Endothelial cell of umbilical vein (primary cell): Measurements from ENCODE around the gene PTPRE. TPM values are rescaled to one million over a fixed set of nuclear protein-coding genes. Genes with fewer than 3 reads are reported as not detected.

Experiments used
- BruUV-seq: library from RNA; stranded (reverse); fragments of 400-500 nt; replicated peaks from 2 replicates; lab custom pipeline; 2021; lab: Mats Ljungman, UMichigan
- CTCF ChIA-PET: fragments of 300-600, 350-600 bp; sonication (Branson Sonifier 250); formaldehyde crosslinking; loops from one replicate; lab custom pipeline; 2021; ENCODE audit warnings: antibody characterized with exemption, inconsistent platforms; lab: Charles Lee
- POLR2A ChIA-PET: fragments of 300-600, 350-600 bp; sonication (Branson Sonifier 250); formaldehyde crosslinking; loops from one replicate; lab custom pipeline; 2021; ENCODE audit warnings: antibody characterized with exemption, inconsistent platforms; lab: Charles Lee
- DNase-seq: peaks from one replicate; pipeline ENCODE4 v3.0.0-alpha.2; 2011; ENCODE audit warnings: low read depth, low spot score
- FAIRE-seq: peaks from 2 replicates; lab custom pipeline; 2011; peaks lifted over from hg19 to GRCh38; lab: Jason Lieb, UNC
- H2AFZ ChIP-seq: 2 replicates; pipeline ENCODE4 v1.6.0; 2012; ENCODE audit warnings: low read depth, low read length, control low read depth, inconsistent platforms
- H3K27ac ChIP-seq: 2 replicates; pipeline ENCODE4 v1.5.1; 2011; ENCODE audit warnings: low read depth, mild to moderate bottlenecking, control low read depth, low read length, moderate library complexity; ENCODE audit not compliant: insufficient read depth
- H3K27me3 ChIP-seq, 2 experiments: 2 replicates each; pipeline versions ENCODE4 v1.6.0 to v1.6.1; 2011; ENCODE audit warnings: low read length in 2 of 2, mixed read lengths in 1 of 2; ENCODE audit not compliant: control insufficient read depth in 2 of 2, insufficient read depth in 2 of 2
- H3K36me3 ChIP-seq, 2 experiments: 2 replicates in 1 of 2; 3 replicates in 1 of 2; pipeline ENCODE4 v1.5.1; 2011; ENCODE audit warnings: low read length in 2 of 2, mild to moderate bottlenecking in 1 of 2, moderate library complexity in 1 of 2; ENCODE audit not compliant: control insufficient read depth in 2 of 2, insufficient read depth in 2 of 2; ENCODE audit errors: extremely low read depth in 1 of 2
- H3K4me1 ChIP-seq: 3 replicates; pipeline ENCODE4 v1.5.1; 2011; ENCODE audit warnings: mild to moderate bottlenecking, low read length; ENCODE audit not compliant: control insufficient read depth, insufficient read depth; ENCODE audit errors: extremely low read depth
- H3K4me2 ChIP-seq: 2 replicates; pipeline ENCODE4 v1.6.1; 2011; ENCODE audit warnings: low read length, control low read depth, mixed read lengths; ENCODE audit not compliant: insufficient read depth
- H3K4me3 ChIP-seq, 3 experiments: fragments of 200-600 bp in 1 of 3; sonication (generic), shearing (Covaris generic) in 1 of 3; replicated peaks in 1 of 3; 2 replicates each; pipeline ENCODE4 v1.5.1; 2011 to 2016; ENCODE audit warnings: control low read depth in 3 of 3, low read length in 3 of 3, mild to moderate bottlenecking in 2 of 3, inconsistent platforms in 1 of 3, low read depth in 1 of 3, moderate library complexity in 1 of 3; ENCODE audit not compliant: insufficient read depth in 1 of 3
- H3K79me2 ChIP-seq: 2 replicates; pipeline ENCODE4 v1.6.0; 2012; ENCODE audit warnings: low read length, inconsistent platforms; ENCODE audit not compliant: control insufficient read depth, insufficient read depth
- H3K9ac ChIP-seq: replicated peaks from 2 replicates; pipeline ENCODE3; 2011; ENCODE audit warnings: low read length, control low read depth; ENCODE audit not compliant: insufficient read depth; ENCODE audit errors: extremely low read depth
- H3K9me1 ChIP-seq: replicated peaks from 3 replicates; pipeline ENCODE4 v1.6.0; 2011; ENCODE audit warnings: mild to moderate bottlenecking, low read length; ENCODE audit not compliant: control insufficient read depth, insufficient read depth; ENCODE audit errors: extremely low read depth
- H3K9me3 ChIP-seq: replicated peaks from 2 replicates; pipeline ENCODE4 v1.5.1; 2012; ENCODE audit warnings: low read length, inconsistent platforms; ENCODE audit not compliant: control insufficient read depth, insufficient read depth
- H4K20me1 ChIP-seq: replicated peaks from 2 replicates; pipeline ENCODE3; 2011; ENCODE audit warnings: mild to moderate bottlenecking, low read length; ENCODE audit not compliant: control insufficient read depth, insufficient read depth; ENCODE audit errors: extremely low read depth
- CTCF ChIP-seq, 2 donors: IDR thresholded peaks; 1 replicate in 1 of 2; 2 replicates in 1 of 2; pipeline ENCODE4 v1.5.1; 2011; ENCODE audit warnings: low read length in 2 of 2, mild to moderate bottlenecking in 2 of 2, moderate library complexity in 2 of 2, control low read depth in 1 of 2, inconsistent platforms in 1 of 2, low read depth in 1 of 2; ENCODE audit not compliant: insufficient read depth in 1 of 2; ENCODE audit errors: extremely low read depth in 1 of 2
- EZH2 ChIP-seq: IDR thresholded peaks from 2 replicates; pipeline ENCODE4 v1.6.1; 2012; ENCODE audit warnings: borderline replicate concordance, low read depth, mild to moderate bottlenecking, moderate library complexity, low read length, inconsistent platforms; ENCODE audit not compliant: severe bottlenecking
- FOS ChIP-seq: IDR thresholded peaks from 2 replicates; pipeline ENCODE4 v1.6.1; 2011; ENCODE audit warnings: mild to moderate bottlenecking, low read length, moderate library complexity, borderline replicate concordance; ENCODE audit not compliant: insufficient read depth
- MYC ChIP-seq: IDR thresholded peaks from one replicate; pipeline ENCODE4 v1.6.1; 2011; ENCODE audit warnings: mild to moderate bottlenecking, low read depth, low read length
- POLR2AphosphoS5 ChIP-seq: IDR thresholded peaks from 2 replicates; pipeline ENCODE4 v1.6.1; 2012; ENCODE audit warnings: low read depth, mild to moderate bottlenecking, control low read depth, low read length, moderate library complexity; ENCODE audit not compliant: insufficient read depth
- dilution Hi-C: fragments of 300-500 bp; cut with MboI; formaldehyde crosslinking; loops from one replicate; pipeline ENCODE4 v1.15.0; 2019; ENCODE audit warnings: low sequenced_read_pairs; ENCODE audit not compliant: extremely low pct_ligation_motif_present
- intact Hi-C: fragments of 100-400 bp; cut with micrococcal nuclease; formaldehyde crosslinking; loops from one replicate; pipeline ENCODE4 v1.10.0; 2022
- polyA plus RNA-seq, 4 experiments: library from polyadenylated mRNA; depleted of rRNA in 3 of 4; stranded (reverse) in 3 of 4; unstranded in 1 of 4; fragments of >200 nt; gene quantifications; 2 replicates each; pipeline versions ENCODE4 v1.2.1 to v1.2.3, GENCODE V29; 2011 to 2012; ENCODE audit warnings: missing spikeins in 1 of 4
- total RNA-seq: library from RNA; stranded (reverse); gene quantifications from 2 replicates; pipeline ENCODE4 v1.2.3, GENCODE V29; 2021

PTPRE gene
- total and polyA plus RNA-seq, 2 donors (not counting 3 experiments of a cell fraction or from before 2014, with no cell fraction given) = 37.3 to 116 TPM

GRCh38 chr10:128000471-128001362, 93.8 kb downstream of the PTPRE start:
- CTCF ChIA-PET = interaction anchor here (1.2 to 2.9 kb wide), 4 partner anchors 9 to 94 kb away, joined by 5 to 26 read pairs (median 14); partner anchors contain the start of gene PTPRE
- peak overlapping the region; percentile 29 for H3K4me2 ChIP-seq

GRCh38 chr10:128001363-128001745, 94.5 kb downstream of the PTPRE start:
- Histone ChIP-seq H3K27me3 (no peaks in the 10 kb centered on the region), H2AFZ (no peak overlapping the region), H3K36me3 (peaks cover 0 to 12% of the 10 kb centered on the region in 2 experiments), H4K20me1 (no peaks in the 10 kb centered on the region), H3K9me1 (no peaks in the 10 kb centered on the region), H3K4me1 (peaks cover 37% of the 10 kb centered on the region), H3K27ac (no peak overlapping the region), H3K79me2 (peaks cover 98% of the 10 kb centered on the region), H3K9ac (no peak overlapping the region), H3K9me3 (no peaks in the 10 kb centered on the region), H3K4me3 (no peak overlapping the region), H3K4me2 (no peak overlapping the region)
- TF ChIP-seq EZH2 (no peak), MYC (no peak), CTCF (IDR thresholded peaks at IDR 0.05; ENCODE audit: extremely low read depth in 1 of 2, insufficient read depth in 1 of 2, low read depth in 1 of 2, low read length in 2 of 2) (no peak), FOS (no peak), POLR2AphosphoS5 (no peak)
- CTCF ChIA-PET = interaction anchor here (1.6 to 2.9 kb wide), 4 partner anchors 9 to 95 kb away, joined by 6 to 26 read pairs (median 14); partner anchors contain the start of gene PTPRE
- POLR2A ChIA-PET = interaction anchor here (1.1 kb wide), 1 partner anchor 10 kb away, joined by 3 read pairs; no protein-coding TSS in a partner anchor
- intact Hi-C loops = no loop called here
- FAIRE-seq (no peak), DNase-seq (no peak)
- no TSS peak for BruUV-seq
- dilution Hi-C loops = no loop called here

More at GRCh38 chr10:128000471-128001362, 93.8 kb downstream of the PTPRE start:
- H3K9me3 ChIP-seq = no peaks in the 10 kb centered on the region
- peaks cover 98% of the 10 kb centered on the region for H3K79me2 ChIP-seq
- dilution Hi-C loops (no loop called here), intact Hi-C loops (loop anchor here (1.0 kb wide), 1 partner anchor 9 kb away; no protein-coding TSS in a partner anchor)
- FAIRE-seq (peak; percentile 70), DNase-seq (peak; percentile 47)
- no peak for TF ChIP-seq EZH2
- no peak overlapping the region for H3K27ac ChIP-seq
- POLR2A ChIA-PET = interaction anchor here (1.1 kb wide), 1 partner anchor 10 kb away, joined by 3 read pairs; no protein-coding TSS in a partner anchor
- no peaks in the 10 kb centered on the region for H3K27me3 ChIP-seq
- no peaks in the 10 kb centered on the region for H4K20me1 ChIP-seq
- no peaks in the 10 kb centered on the region for H3K9me1 ChIP-seq
- no peak overlapping the region for H3K4me3 ChIP-seq
- peaks cover 0 to 13% of the 10 kb centered on the region in 2 experiments for H3K36me3 ChIP-seq
- no TSS peak for BruUV-seq
- no peak overlapping the region for H3K9ac ChIP-seq
- no peak overlapping the region for H2AFZ ChIP-seq
- peaks cover 33% of the 10 kb centered on the region for H3K4me1 ChIP-seq
